GM18526 (cell line): ENCODE data around the gene BLZF1.

Experiments used
- POLR2A ChIP-seq: IDR thresholded peaks from 3 replicates; pipeline ENCODE4 v1.6.1; 2011; ENCODE audit not compliant: insufficient read length; ENCODE audit errors: extremely low read depth

Gene BLZF1

GRCh38 chr1:169348383-169349036 lies 19.5 kb upstream of the BLZF1 start:
- TF ChIP-seq POLR2A, result no peak

- TF ChIP-seq POLR2A, result no peak
Measured at GRCh38 chr1:169360415-169360814, 7.6 kb upstream of the BLZF1 start.

GRCh38 chr1:169361281-169361680 lies 6.7 kb upstream of the BLZF1 start:
- TF ChIP-seq POLR2A, result no peak

- TF ChIP-seq POLR2A, result no peak
Measured at GRCh38 chr1:169363046-169363730, 4.8 kb upstream of the BLZF1 start.

GRCh38 chr1:169364948-169365347 lies 3.0 kb upstream of the BLZF1 start:
- TF ChIP-seq POLR2A, result no peak

- TF ChIP-seq POLR2A, result no peak
Measured at GRCh38 chr1:169367096-169367685, 804 bp upstream of the BLZF1 start.

GRCh38 chr1:169368406-169368769 lies 393 bp downstream of the BLZF1 start:
- no peak for TF ChIP-seq POLR2A

GRCh38 chr1:169371404-169371803 lies 3.4 kb downstream of the BLZF1 start:
- TF ChIP-seq POLR2A, result no peak

GRCh38 chr1:169381162-169381561 lies 13.2 kb downstream of the BLZF1 start:
- TF ChIP-seq POLR2A, result no peak

- no peak for TF ChIP-seq POLR2A
Measured at GRCh38 chr1:169383449-169383848, 15.5 kb downstream of the BLZF1 start.

- TF ChIP-seq POLR2A, result no peak
Measured at GRCh38 chr1:169387399-169387798, 19.4 kb downstream of the BLZF1 start.

GRCh38 chr1:169390303-169390702 lies 22.3 kb downstream of the BLZF1 start:
- TF ChIP-seq POLR2A, result no peak

- no peak for TF ChIP-seq POLR2A
Measured at GRCh38 chr1:169392406-169392805, 24.4 kb downstream of the BLZF1 start.

GRCh38 chr1:169395955-169396354 lies 28.0 kb downstream of the BLZF1 start:
- TF ChIP-seq POLR2A, result no peak

GRCh38 chr1:169414952-169415351 lies 47.0 kb downstream of the BLZF1 start:
- TF ChIP-seq POLR2A, result no peak

- no peak for TF ChIP-seq POLR2A
Measured at GRCh38 chr1:169421309-169421708, 53.3 kb downstream of the BLZF1 start.

GRCh38 chr1:169426174-169426705 lies 58.2 kb downstream of the BLZF1 start:
- no peak for TF ChIP-seq POLR2A

GRCh38 chr1:169427081-169427641 lies 59.2 kb downstream of the BLZF1 start, which contains the start of gene CCDC181:
CCDC181 (minus strand) TSS chr1:169427474; CDS start chr1:169424927, 2,547 bp downstream.
- no peak for TF ChIP-seq POLR2A
